Endothelial cell of umbilical vein (primary cell): Measurements from ENCODE around the gene RRM2. TPM values are rescaled to one million over a fixed set of nuclear protein-coding genes. Genes with fewer than 3 reads are reported as not detected.

Experiments
- BruUV-seq: library from RNA; stranded (reverse); fragments of 400-500 nt; replicated peaks from 2 replicates; lab custom pipeline; 2021; lab: Mats Ljungman, UMichigan
- CTCF ChIA-PET: fragments of 300-600, 350-600 bp; sonication (Branson Sonifier 250); formaldehyde crosslinking; loops from one replicate; lab custom pipeline; 2021; ENCODE audit warnings: antibody characterized with exemption, inconsistent platforms; lab: Charles Lee
- POLR2A ChIA-PET: fragments of 300-600, 350-600 bp; sonication (Branson Sonifier 250); formaldehyde crosslinking; loops from one replicate; lab custom pipeline; 2021; ENCODE audit warnings: antibody characterized with exemption, inconsistent platforms; lab: Charles Lee
- DNase-seq: peaks from one replicate; pipeline ENCODE4 v3.0.0-alpha.2; 2011; ENCODE audit warnings: low read depth, low spot score
- FAIRE-seq: peaks from 2 replicates; lab custom pipeline; 2011; peaks lifted over from hg19 to GRCh38; lab: Jason Lieb, UNC
- H2AFZ ChIP-seq: 2 replicates; pipeline ENCODE4 v1.6.0; 2012; ENCODE audit warnings: low read depth, low read length, control low read depth, inconsistent platforms
- H3K27ac ChIP-seq: 2 replicates; pipeline ENCODE4 v1.5.1; 2011; ENCODE audit warnings: low read depth, mild to moderate bottlenecking, control low read depth, low read length, moderate library complexity; ENCODE audit not compliant: insufficient read depth
- H3K27me3 ChIP-seq, 2 experiments: 2 replicates each; pipeline versions ENCODE4 v1.6.0 to v1.6.1; 2011; ENCODE audit warnings: low read length in 2 of 2, mixed read lengths in 1 of 2; ENCODE audit not compliant: control insufficient read depth in 2 of 2, insufficient read depth in 2 of 2
- H3K36me3 ChIP-seq, 2 experiments: 2 replicates in 1 of 2; 3 replicates in 1 of 2; pipeline ENCODE4 v1.5.1; 2011; ENCODE audit warnings: low read length in 2 of 2, mild to moderate bottlenecking in 1 of 2, moderate library complexity in 1 of 2; ENCODE audit not compliant: control insufficient read depth in 2 of 2, insufficient read depth in 2 of 2; ENCODE audit errors: extremely low read depth in 1 of 2
- H3K4me1 ChIP-seq: 3 replicates; pipeline ENCODE4 v1.5.1; 2011; ENCODE audit warnings: mild to moderate bottlenecking, low read length; ENCODE audit not compliant: control insufficient read depth, insufficient read depth; ENCODE audit errors: extremely low read depth
- H3K4me2 ChIP-seq: 2 replicates; pipeline ENCODE4 v1.6.1; 2011; ENCODE audit warnings: low read length, control low read depth, mixed read lengths; ENCODE audit not compliant: insufficient read depth
- H3K4me3 ChIP-seq, 3 experiments: fragments of 200-600 bp in 1 of 3; sonication (generic), shearing (Covaris generic) in 1 of 3; replicated peaks in 1 of 3; 2 replicates each; pipeline ENCODE4 v1.5.1; 2011 to 2016; ENCODE audit warnings: control low read depth in 3 of 3, low read length in 3 of 3, mild to moderate bottlenecking in 2 of 3, inconsistent platforms in 1 of 3, low read depth in 1 of 3, moderate library complexity in 1 of 3; ENCODE audit not compliant: insufficient read depth in 1 of 3
- H3K79me2 ChIP-seq: 2 replicates; pipeline ENCODE4 v1.6.0; 2012; ENCODE audit warnings: low read length, inconsistent platforms; ENCODE audit not compliant: control insufficient read depth, insufficient read depth
- H3K9ac ChIP-seq: replicated peaks from 2 replicates; pipeline ENCODE3; 2011; ENCODE audit warnings: low read length, control low read depth; ENCODE audit not compliant: insufficient read depth; ENCODE audit errors: extremely low read depth
- H3K9me1 ChIP-seq: replicated peaks from 3 replicates; pipeline ENCODE4 v1.6.0; 2011; ENCODE audit warnings: mild to moderate bottlenecking, low read length; ENCODE audit not compliant: control insufficient read depth, insufficient read depth; ENCODE audit errors: extremely low read depth
- H3K9me3 ChIP-seq: replicated peaks from 2 replicates; pipeline ENCODE4 v1.5.1; 2012; ENCODE audit warnings: low read length, inconsistent platforms; ENCODE audit not compliant: control insufficient read depth, insufficient read depth
- H4K20me1 ChIP-seq: replicated peaks from 2 replicates; pipeline ENCODE3; 2011; ENCODE audit warnings: mild to moderate bottlenecking, low read length; ENCODE audit not compliant: control insufficient read depth, insufficient read depth; ENCODE audit errors: extremely low read depth
- CTCF ChIP-seq, 2 donors: IDR thresholded peaks; 1 replicate in 1 of 2; 2 replicates in 1 of 2; pipeline ENCODE4 v1.5.1; 2011; ENCODE audit warnings: low read length in 2 of 2, mild to moderate bottlenecking in 2 of 2, moderate library complexity in 2 of 2, control low read depth in 1 of 2, inconsistent platforms in 1 of 2, low read depth in 1 of 2; ENCODE audit not compliant: insufficient read depth in 1 of 2; ENCODE audit errors: extremely low read depth in 1 of 2
- EZH2 ChIP-seq: IDR thresholded peaks from 2 replicates; pipeline ENCODE4 v1.6.1; 2012; ENCODE audit warnings: borderline replicate concordance, low read depth, mild to moderate bottlenecking, moderate library complexity, low read length, inconsistent platforms; ENCODE audit not compliant: severe bottlenecking
- FOS ChIP-seq: IDR thresholded peaks from 2 replicates; pipeline ENCODE4 v1.6.1; 2011; ENCODE audit warnings: mild to moderate bottlenecking, low read length, moderate library complexity, borderline replicate concordance; ENCODE audit not compliant: insufficient read depth
- GATA2 ChIP-seq: IDR thresholded peaks from 2 replicates; pipeline ENCODE4 v1.7.0; 2011; ENCODE audit warnings: low read depth, mild to moderate bottlenecking, moderate library complexity, mixed read lengths, low read length; ENCODE audit not compliant: insufficient read length, insufficient read depth
- JUN ChIP-seq: IDR thresholded peaks from 2 replicates; pipeline ENCODE4 v1.6.1; 2011; ENCODE audit warnings: borderline replicate concordance, low read depth; ENCODE audit not compliant: insufficient read length, insufficient read depth
- MAX ChIP-seq: IDR thresholded peaks from 2 replicates; pipeline ENCODE4 v1.6.1; 2011; ENCODE audit not compliant: insufficient read depth, insufficient read length
- MYC ChIP-seq: IDR thresholded peaks from one replicate; pipeline ENCODE4 v1.6.1; 2011; ENCODE audit warnings: mild to moderate bottlenecking, low read depth, low read length
- POLR2A ChIP-seq: IDR thresholded peaks from 2 replicates; pipeline ENCODE4 v1.6.1; 2012; ENCODE audit warnings: low read depth, mild to moderate bottlenecking, control low read depth, low read length
- POLR2AphosphoS5 ChIP-seq: IDR thresholded peaks from 2 replicates; pipeline ENCODE4 v1.6.1; 2012; ENCODE audit warnings: low read depth, mild to moderate bottlenecking, control low read depth, low read length, moderate library complexity; ENCODE audit not compliant: insufficient read depth
- dilution Hi-C: fragments of 300-500 bp; cut with MboI; formaldehyde crosslinking; loops from one replicate; pipeline ENCODE4 v1.15.0; 2019; ENCODE audit warnings: low sequenced_read_pairs; ENCODE audit not compliant: extremely low pct_ligation_motif_present
- intact Hi-C: fragments of 100-400 bp; cut with micrococcal nuclease; formaldehyde crosslinking; loops from one replicate; pipeline ENCODE4 v1.10.0; 2022
- polyA plus RNA-seq, 4 experiments: library from polyadenylated mRNA; depleted of rRNA in 3 of 4; stranded (reverse) in 3 of 4; unstranded in 1 of 4; fragments of >200 nt; gene quantifications; 2 replicates each; pipeline versions ENCODE4 v1.2.1 to v1.2.3, GENCODE V29; 2011 to 2012; ENCODE audit warnings: missing spikeins in 1 of 4
- total RNA-seq: library from RNA; stranded (reverse); gene quantifications from 2 replicates; pipeline ENCODE4 v1.2.3, GENCODE V29; 2021

Gene RRM2
- total and polyA plus RNA-seq, 2 donors (not counting 3 experiments of a cell fraction or from before 2014, with no cell fraction given), result 40.9 to 246 TPM

- no peak overlapping the region for H3K4me3 ChIP-seq
- no peak overlapping the region for H3K4me2 ChIP-seq
- no peak overlapping the region for H3K27ac ChIP-seq
- H3K9ac ChIP-seq, result no peak overlapping the region
- DNase-seq (no peak), FAIRE-seq (no peak)
- TF ChIP-seq FOS (no peak), GATA2 (no peak), MAX (no peak), EZH2 (no peak), MYC (no peak), CTCF (IDR thresholded peaks at IDR 0.05; ENCODE audit: extremely low read depth in 1 of 2, insufficient read depth in 1 of 2, low read depth in 1 of 2, low read length in 2 of 2) (no peak), POLR2A (no peak), JUN (no peak), POLR2AphosphoS5 (no peak)
- dilution Hi-C loops (no loop called here), intact Hi-C loops (no loop called here)
- no peaks in the 10 kb centered on the region for H3K9me3 ChIP-seq
- H3K79me2 ChIP-seq, result no peaks in the 10 kb centered on the region
- no peaks in the 10 kb centered on the region for H4K20me1 ChIP-seq
- H3K4me1 ChIP-seq, result no peaks in the 10 kb centered on the region
- no TSS peak for BruUV-seq
- CTCF ChIA-PET, result interaction anchor here (0.9 to 20.2 kb wide), 6 partner anchors 10 to 350 kb away, joined by 3 to 485 read pairs (median 9); no protein-coding TSS in a partner anchor
- no peaks in the 10 kb centered on the region for H3K36me3 ChIP-seq
- peaks cover 37 to 48% of the 10 kb centered on the region in 2 experiments for H3K27me3 ChIP-seq
- POLR2A ChIA-PET, result no interaction called here
- H3K9me1 ChIP-seq, result no peaks in the 10 kb centered on the region
- no peak overlapping the region for H2AFZ ChIP-seq
These were observed 37.4 kb upstream of the RRM2 start for GRCh38 chr2:10085043-10085667.
